Tongue (tissue), 2 donors: ENCODE results near the gene HCRTR2. TPM values are rescaled to one million over a fixed set of nuclear protein-coding genes. Genes with fewer than 3 reads are reported as not detected.
"Not testable (repeated sequence)": the region's sequence is repeated elsewhere in the genome, so short reads cannot be mapped to it uniquely, and the experiment has no call there.

Experiments
- DNase-seq: peaks from one replicate; pipeline ENCODE4 v3.0.0-alpha.2; 2015
- total RNA-seq: library from RNA; depleted of rRNA; stranded (reverse); fragments of >200 nt; gene quantifications from one replicate; pipeline ENCODE4 v1.2.3, GENCODE V29; 2014

The HCRTR2 gene
- total RNA-seq: not detected

- peak; percentile 20 for DNase-seq
Measured at GRCh38 chr6:55174211-55175026, at the start of gene HCRTR2. HCRTR2 (plus strand) TSS chr6:55174515; CDS start chr6:55174588, 73 bp downstream.

- DNase-seq: no peak
Measured at GRCh38 chr6:55130806-55131324, 43.5 kb upstream of the HCRTR2 start.

- no peak for DNase-seq
Measured at GRCh38 chr6:55131616-55132015, 42.7 kb upstream of the HCRTR2 start.

- DNase-seq: no peak
Measured at GRCh38 chr6:55136916-55137315, 37.4 kb upstream of the HCRTR2 start.

GRCh38 chr6:55137929-55138693 lies 36.2 kb upstream of the HCRTR2 start:
- DNase-seq: no peak

- DNase-seq: no peak
Measured at GRCh38 chr6:55141611-55142010, 32.7 kb upstream of the HCRTR2 start.

GRCh38 chr6:55142610-55143009 lies 31.7 kb upstream of the HCRTR2 start:
- DNase-seq: no peak

- no peak for DNase-seq
Measured at GRCh38 chr6:55153284-55153683, 21.0 kb upstream of the HCRTR2 start.

- not testable (repeated sequence) for DNase-seq
Measured at GRCh38 chr6:55158784-55159183, 15.5 kb upstream of the HCRTR2 start.

GRCh38 chr6:55167860-55168259 lies 6.5 kb upstream of the HCRTR2 start:
- DNase-seq: no peak

GRCh38 chr6:55175078-55176049 lies 1.0 kb downstream of the HCRTR2 start:
- peak; percentile 1 for DNase-seq

- peak; percentile 36 for DNase-seq
Measured at GRCh38 chr6:55176958-55177357, 2.6 kb downstream of the HCRTR2 start.

- DNase-seq: no peak
Measured at GRCh38 chr6:55180258-55180657, 5.9 kb downstream of the HCRTR2 start.

- no peak for DNase-seq
Measured at GRCh38 chr6:55182016-55182650, 7.8 kb downstream of the HCRTR2 start.

- DNase-seq: no peak
Measured at GRCh38 chr6:55184782-55185530, 10.6 kb downstream of the HCRTR2 start.

GRCh38 chr6:55198715-55199114 lies 24.4 kb downstream of the HCRTR2 start:
- no peak for DNase-seq

- DNase-seq: no peak
Measured at GRCh38 chr6:55199239-55199638, 24.9 kb downstream of the HCRTR2 start.

GRCh38 chr6:55208478-55209458 lies 34.5 kb downstream of the HCRTR2 start:
- no peak for DNase-seq

GRCh38 chr6:55210952-55211351 lies 36.6 kb downstream of the HCRTR2 start:
- DNase-seq: no peak
